Stimulated activated CD4-positive, alpha-beta T cell treated with anti-CD3 and anti-CD28 coated beads, Interleukin-4, amount 100 ng/mL, for 24 hours (primary cell): ENCODE measurements around the gene CLDN9.
A peak's percentile ranks its signal among the peaks of the same experiment; 100 is the strongest.

Experiments
- DNase-seq: peaks from one replicate; pipeline ENCODE4 v3.0.0-alpha.2; 2020

Gene CLDN9

DNA sequence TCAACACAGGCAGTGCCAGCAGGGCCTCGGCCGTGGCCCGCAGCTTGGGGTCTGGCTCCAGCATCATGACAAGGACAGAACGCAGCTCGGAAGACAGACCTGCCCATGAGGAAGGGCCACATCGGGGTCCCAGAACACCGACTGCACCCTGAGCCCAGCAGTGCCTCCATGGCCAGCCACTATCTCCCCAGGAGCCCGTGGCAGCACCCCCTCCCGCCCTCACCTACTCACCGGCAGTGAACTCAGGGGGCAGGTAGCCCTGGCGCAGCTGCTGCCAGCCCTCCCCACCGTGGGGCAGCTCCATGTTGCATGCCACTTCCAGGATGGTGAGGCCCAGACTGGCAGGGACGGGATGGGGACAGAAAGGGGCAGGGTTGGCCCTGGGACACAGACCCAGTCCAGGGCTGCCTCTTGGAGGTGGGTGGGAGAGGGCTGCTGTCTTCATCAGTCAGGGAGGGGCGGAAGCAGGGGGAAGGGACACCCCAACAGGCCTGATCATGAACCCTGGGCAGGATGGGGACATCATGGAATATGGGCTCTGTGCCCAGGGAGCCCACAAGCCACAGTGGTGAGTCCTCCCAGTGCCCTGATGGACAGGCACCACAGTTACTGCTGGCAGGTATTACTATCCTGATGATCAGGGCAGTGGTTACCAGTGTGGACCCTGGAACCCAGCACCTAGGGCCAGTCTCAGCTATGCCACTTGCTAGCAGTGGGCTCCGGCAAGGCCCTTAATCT is 38.2 kb upstream of the CLDN9 start:
- DNase-seq = no peak

- no peak for DNase-seq
These were observed 37.4 kb upstream of the CLDN9 start for GRCh38 chr16:2975161-2975795.

GRCh38 chr16:2976201-2976600 is 36.5 kb upstream of the CLDN9 start:
- no peak for DNase-seq

DNA sequence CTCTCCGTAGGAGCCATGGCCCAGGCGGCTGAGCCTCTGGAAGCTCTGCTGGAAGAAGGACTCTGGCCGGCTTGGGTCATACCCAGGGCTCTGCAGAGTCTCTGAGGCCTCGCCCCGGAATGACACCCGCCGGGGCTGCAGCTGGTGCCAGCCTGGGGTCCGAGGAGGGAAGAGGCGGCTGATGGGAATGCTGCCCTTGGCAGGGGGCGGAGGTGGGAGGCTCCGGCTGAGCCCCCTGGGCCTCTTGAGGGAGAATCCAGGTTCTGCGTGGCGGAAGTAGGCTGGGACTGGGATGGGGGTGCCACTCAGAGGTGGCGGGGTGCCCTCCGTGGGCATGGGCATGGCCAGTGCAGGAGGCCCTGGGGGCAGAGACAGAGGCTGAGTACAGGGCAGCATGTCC is 36.0 kb upstream of the CLDN9 start:
- no peak for DNase-seq

DNA sequence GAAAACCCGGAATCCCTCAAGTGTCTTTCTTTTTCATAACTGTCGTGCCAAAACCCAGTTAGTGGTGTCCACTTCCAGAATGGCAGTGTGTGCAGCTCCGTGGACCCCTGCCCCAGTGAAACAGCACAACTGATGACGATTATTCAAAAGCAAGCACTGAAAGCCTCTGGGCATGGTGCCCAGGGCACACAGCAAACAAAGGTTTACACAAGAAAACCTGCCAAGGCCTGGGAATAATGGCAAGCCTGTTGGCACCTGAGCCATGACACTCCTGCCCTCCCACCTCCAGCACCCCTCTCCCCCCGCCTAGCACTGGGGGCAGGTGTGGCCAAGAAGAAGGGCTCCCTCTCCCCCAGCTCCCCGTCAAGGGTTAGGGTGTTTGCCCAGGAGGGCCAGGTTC is 35.3 kb upstream of the CLDN9 start:
- DNase-seq = no peak

DNA sequence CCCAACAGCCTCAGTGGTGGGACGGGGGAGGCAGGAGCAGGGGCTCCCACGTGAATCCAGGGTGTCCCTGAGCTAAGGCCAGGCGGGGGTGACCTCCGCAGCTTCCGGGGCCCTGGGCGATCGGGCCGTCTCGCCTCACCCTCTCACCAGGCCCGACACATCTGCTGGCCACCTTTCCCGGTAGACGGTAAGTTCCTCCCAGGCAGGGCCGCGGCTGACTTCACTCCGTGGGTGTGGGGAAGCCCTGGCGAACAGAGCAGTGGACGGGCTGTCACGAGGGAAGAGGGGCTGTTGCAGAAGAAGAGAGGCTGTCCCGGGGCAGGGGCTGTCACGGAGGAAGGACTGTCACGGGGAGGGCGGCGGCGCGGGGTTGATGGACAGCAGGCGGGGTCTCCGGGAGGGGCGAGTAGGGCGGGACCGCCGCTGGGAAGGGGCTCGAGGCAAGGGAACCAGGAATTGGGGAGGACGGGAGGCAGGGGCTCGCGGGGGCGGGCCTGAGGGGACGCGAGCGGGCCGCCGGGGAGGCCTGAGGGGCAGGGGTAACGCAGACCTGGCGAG is 33.0 kb upstream of the CLDN9 start:
- DNase-seq = no peak

GRCh38 chr16:2980227-2981176 is 32.2 kb upstream of the CLDN9 start, which contains the start of gene PKMYT1:
PKMYT1 (minus strand) TSS chr16:2980446; CDS start chr16:2979657, 789 bp downstream.
- DNase-seq = peak; percentile 94

DNA sequence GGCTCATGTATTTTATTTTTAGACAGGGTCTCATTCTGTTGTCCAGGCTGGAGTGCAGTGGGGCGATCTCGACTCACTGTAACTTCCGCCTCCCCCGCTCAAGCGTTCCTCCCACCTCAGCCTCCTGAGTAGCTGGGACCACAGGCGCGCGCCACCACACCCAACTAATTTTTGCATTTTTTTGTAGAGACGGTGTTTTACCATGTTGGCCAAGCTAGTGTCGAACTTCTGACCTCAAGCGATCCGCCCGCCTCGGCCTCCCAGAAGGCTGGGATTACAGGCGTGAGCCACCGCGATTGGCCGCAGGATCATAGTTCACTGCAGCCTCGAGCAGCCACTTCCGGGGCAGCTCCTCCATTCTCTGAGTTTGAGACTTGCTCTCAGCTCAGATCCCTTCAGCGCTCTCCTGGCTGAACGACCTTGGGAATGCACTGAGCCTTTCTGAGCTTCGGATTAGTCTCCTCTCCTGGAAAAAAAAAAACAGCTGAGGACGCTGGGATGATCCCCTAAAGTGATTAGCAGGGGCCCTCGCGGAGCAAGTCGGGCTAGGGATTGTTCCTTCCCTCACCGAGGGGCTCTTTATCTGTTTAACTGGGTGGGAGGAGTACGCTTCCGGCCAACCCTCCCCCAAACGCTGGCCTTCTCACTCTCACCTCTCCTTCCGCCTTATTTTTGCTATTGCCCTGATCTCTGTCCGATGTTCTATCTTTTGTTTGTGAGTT is 31.4 kb upstream of the CLDN9 start:
- no peak for DNase-seq

- no peak for DNase-seq
These were observed 30.8 kb upstream of the CLDN9 start for GRCh38 chr16:2981899-2982250.

DNA sequence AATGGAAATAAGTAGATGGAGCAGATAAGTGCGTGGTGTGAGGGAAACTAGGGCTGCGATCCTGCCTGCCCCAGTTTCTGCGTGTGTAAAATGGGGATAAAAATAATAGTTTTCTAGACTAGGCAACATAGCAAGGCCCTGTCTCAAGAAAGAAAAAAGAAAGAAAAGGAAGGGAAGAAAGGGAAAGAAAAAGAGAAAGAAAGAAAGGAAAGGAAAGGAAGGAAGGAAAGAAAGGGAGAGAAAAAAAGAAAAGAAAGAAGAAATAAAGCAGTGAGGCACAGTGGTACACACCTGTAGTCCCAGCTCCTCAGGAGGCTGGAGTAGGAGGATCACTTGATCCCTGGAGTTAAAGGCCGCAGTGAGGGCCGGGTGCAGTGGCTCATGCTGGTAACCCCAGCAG is 30.3 kb upstream of the CLDN9 start:
- DNase-seq = no peak

DNA sequence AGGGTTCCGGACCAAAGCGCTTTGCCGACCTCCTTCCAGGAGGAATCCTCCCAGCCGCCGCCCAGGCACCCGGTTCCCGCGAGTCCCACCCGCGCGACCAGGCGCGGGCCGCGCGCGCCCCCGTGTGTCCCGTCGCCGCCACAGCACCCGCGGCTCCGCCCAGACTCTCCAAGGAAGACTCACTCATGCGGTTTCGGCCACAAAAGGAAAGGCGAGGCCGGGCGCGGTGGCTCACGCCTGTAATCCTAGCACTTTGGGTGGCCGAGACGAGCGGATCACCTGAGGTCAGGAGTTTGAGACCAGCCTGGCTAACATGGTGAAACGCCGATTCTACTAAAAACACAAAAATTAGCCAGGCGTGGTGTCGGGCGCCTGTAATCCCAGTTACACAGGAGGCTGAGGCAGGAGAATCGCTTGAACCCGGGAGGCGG is 29.0 kb upstream of the CLDN9 start:
- peak; percentile 74 for DNase-seq

DNA sequence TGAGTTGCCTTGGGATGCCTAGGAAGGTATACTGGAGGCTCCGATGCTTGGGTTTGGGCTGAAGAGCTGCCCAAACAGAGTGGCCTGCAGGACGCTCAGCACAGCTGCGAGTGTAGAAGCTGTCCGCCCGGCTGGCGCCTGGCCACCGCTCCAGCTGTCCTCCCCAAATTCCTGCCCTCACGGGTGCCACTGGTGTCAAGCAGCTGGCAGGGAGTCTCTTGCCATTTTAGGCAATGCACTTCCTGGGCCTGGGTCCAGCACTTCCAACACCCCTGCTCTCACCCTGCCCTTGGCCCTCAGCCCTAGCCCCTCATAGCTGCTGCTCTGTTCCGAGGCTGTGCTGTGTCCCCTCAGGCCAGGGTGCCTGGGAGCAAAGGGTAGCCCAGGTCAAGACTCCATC is 27.3 kb upstream of the CLDN9 start:
- DNase-seq = no peak

- DNase-seq = no peak
These were observed 26.8 kb upstream of the CLDN9 start for GRCh38 chr16:2985893-2986355.

DNA sequence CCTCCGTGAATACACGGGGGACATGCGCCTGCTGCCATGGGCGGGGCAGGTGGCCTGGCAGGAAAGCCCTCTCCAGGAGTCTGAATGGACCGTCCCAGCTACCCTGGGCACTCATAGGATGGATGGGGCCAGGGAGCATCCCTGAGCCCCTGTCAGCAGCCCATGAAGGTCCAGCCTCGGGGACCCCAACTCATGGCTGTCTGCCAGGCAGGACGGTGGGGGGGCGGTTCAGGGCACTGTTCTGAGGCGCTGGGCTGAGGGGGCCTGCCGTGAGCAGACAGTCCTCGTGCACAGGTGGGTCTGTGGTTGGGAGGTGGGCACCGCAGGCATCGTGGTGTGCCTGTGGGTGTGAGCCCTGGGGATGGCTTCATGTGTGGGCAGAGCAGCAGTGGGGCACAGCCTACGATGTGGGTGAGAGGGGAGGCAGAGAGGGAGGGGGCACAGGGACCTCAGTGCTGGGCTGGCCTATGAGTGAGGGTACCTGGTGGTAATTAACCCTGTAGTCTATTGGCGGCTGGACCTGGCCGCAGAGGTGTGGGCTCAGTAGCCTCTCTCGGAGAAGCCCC is 26.0 kb upstream of the CLDN9 start:
- DNase-seq = no peak

DNA sequence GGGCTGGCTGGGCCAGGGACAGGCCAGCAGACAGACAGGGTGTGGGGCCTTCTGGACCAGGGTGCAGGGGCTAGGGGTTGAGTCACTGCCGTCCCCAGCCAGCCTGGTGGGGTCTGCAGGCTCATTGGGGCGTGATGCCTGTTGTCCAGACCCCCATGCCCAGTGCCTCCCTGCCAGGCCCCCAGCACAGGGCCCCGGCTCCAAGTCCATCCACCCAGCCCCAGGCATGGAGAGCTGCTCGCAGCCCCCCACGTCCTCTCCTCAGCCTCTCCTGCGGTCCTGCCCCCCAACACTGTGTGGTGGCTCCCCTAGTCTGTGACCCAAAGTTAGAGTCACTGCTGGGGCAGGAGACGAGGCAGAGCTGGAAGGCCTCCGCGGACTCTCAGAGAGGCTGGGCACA is 25.4 kb upstream of the CLDN9 start:
- no peak for DNase-seq

- DNase-seq = no peak
These were observed 24.9 kb upstream of the CLDN9 start for GRCh38 chr16:2987833-2988232.

DNA sequence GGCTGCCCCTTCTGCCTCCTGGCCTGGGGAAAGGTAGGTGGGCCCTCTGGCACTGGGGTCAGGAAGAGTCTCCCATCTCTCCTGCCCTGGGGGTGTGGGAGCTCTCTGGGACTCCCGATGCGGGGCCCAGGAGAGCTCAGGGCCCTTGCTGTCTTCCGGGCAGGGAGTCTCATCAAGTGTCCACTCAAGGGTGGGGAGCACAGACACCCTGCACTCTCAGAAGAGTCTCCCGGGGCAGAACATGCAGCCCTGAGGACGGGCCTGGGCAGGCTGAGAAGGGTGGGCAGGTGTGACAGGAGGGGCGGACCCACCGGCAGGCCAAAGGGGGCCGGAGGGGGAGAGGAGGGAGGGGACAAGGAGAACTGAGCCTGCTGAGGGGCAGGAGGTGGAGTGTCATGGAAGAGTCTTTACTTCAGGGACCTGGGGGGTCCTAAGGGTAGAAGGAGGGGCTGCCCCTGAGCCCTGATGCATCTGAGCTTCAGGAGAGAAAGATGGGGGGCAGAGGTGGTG is 24.1 kb upstream of the CLDN9 start:
- no peak for DNase-seq

- DNase-seq = no peak
These were observed 21.8 kb upstream of the CLDN9 start for GRCh38 chr16:2990891-2991290.

DNA sequence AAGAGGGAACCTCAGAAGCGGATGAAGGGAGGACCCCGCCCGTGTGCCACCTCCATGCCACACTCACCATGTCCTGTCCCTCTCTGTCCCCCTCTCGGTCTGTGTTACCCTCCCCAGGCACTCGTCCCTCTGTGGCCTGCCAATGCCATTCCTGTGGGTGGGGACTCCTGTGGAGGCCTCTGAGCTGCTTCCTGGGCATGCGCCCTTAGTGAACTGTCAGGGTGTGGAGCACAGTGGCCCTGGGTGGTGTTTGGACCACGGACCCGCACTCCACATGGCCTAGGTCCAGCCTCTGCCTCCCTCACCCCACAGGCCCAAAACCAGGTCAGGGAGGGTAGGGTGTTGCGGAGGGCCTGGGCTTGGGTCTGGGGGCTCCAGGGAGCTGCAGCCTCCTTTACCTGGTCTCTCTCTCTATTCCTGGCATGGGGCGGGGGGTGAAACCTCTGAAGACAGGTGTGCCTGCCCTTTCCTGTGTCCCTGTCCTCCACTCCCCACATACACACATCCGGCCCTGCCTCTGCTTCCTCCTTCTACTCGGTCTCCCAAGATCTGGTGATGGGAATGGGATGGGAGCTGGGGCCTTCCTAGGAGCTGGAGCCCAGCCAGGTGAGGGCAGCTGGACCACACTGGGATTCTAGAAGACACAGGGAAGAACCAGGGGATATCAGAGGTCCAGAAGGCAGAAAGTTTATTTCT is 21.0 kb upstream of the CLDN9 start:
- no peak for DNase-seq

GRCh38 chr16:2992383-2993081 is 20.2 kb upstream of the CLDN9 start:
- DNase-seq = no peak

- DNase-seq = no peak
These were observed 16.4 kb upstream of the CLDN9 start for GRCh38 chr16:2996298-2996697.
